Skeletal muscle satellite cell (primary cell): Measurements from ENCODE around the gene NLRC5.
"Not testable (repeated sequence)": the region's sequence is repeated elsewhere in the genome, so short reads cannot be mapped to it uniquely, and the experiment has no call there.

Source experiments
- H3K27me3 ChIP-seq: 2 replicates; pipeline ENCODE4 v1.7.0; 2013; ENCODE audit warnings: low read length; ENCODE audit not compliant: control insufficient read depth, insufficient read depth
- H3K36me3 ChIP-seq: 2 replicates; pipeline ENCODE4 v1.7.0; 2013; ENCODE audit warnings: mild to moderate bottlenecking, control low read depth, low read length; ENCODE audit not compliant: insufficient read depth
- H3K4me1 ChIP-seq: 2 replicates; pipeline ENCODE4 v1.7.0; 2013; ENCODE audit warnings: low read length; ENCODE audit not compliant: control insufficient read depth, insufficient read depth
- H3K4me2 ChIP-seq: 2 replicates; pipeline ENCODE4 v1.7.0; 2013; ENCODE audit warnings: mild to moderate bottlenecking, low read length
- H3K4me3 ChIP-seq: 2 replicates; pipeline ENCODE4 v1.7.0; 2013; ENCODE audit warnings: low read length
- H3K9ac ChIP-seq: 2 replicates; pipeline ENCODE4 v1.7.0; 2013; ENCODE audit warnings: mild to moderate bottlenecking, low read depth, low read length, moderate library complexity
- H3K9me3 ChIP-seq: replicated peaks from 2 replicates; pipeline ENCODE4 v1.7.0; 2013; ENCODE audit warnings: mild to moderate bottlenecking, control low read depth, low read length

NLRC5 gene

DNA sequence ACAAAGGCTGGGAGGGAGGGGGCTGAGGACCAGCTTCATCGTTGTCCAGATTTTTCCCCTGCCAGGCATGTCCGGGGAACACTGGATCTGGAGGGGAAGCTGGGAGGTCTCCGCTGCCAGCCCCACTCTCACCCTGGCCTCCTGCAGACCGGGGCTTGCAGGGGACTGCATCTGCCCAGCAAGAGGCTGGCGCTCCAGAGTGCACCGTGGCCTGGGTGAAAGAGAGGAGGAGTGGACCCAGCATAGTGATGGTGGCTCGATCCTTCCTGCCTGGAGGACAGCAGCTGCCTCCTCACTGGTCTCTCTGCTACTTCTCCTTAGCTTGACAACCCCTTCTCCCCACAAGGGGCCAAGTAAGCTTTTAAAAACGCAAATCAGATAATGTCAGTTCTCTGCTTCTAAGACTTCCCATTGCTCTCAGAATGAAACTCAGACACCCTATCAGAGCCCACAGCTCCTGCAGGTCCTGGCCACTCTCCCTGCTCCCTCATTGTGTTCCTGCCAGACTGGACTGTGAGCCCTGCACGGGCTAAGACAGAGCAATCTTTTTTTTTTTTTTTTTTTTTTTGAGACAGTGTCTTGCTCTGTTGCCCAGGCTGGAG is 118.1 kb downstream of the NLRC5 start:
- Histone ChIP-seq H3K4me3 (no peak overlapping the region), H3K4me2 (no peak overlapping the region), H3K4me1 (peaks cover 5% of the 10 kb centered on the region), H3K9ac (no peak overlapping the region), H3K9me3 (no peaks in the 10 kb centered on the region), H3K36me3 (no peaks in the 10 kb centered on the region), H3K27me3 (no peaks in the 10 kb centered on the region)

DNA sequence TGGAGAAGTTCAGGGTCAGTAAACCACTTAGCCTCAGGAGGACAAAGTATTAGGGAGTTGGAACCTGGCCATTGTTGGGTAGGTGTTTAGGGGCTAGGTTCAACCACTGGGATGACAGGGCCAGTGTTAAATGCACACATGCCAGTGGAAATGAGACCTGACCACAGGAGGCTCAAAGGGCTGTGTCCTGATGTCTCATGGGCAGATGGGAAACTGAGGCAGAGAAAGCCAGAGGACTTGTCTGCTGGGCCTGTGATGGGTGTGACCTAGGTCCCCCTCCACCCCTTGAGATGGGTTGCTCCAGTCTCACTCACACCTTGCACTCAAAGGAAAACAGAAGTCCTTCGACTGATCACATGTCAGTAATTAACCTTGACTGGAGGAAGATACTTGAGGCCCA is 119.1 kb downstream of the NLRC5 start:
- Histone ChIP-seq H3K9ac (no peak overlapping the region), H3K27me3 (no peaks in the 10 kb centered on the region), H3K9me3 (no peaks in the 10 kb centered on the region), H3K4me3 (no peak overlapping the region), H3K4me2 (no peak overlapping the region), H3K4me1 (peaks cover 15% of the 10 kb centered on the region), H3K36me3 (no peaks in the 10 kb centered on the region)

DNA sequence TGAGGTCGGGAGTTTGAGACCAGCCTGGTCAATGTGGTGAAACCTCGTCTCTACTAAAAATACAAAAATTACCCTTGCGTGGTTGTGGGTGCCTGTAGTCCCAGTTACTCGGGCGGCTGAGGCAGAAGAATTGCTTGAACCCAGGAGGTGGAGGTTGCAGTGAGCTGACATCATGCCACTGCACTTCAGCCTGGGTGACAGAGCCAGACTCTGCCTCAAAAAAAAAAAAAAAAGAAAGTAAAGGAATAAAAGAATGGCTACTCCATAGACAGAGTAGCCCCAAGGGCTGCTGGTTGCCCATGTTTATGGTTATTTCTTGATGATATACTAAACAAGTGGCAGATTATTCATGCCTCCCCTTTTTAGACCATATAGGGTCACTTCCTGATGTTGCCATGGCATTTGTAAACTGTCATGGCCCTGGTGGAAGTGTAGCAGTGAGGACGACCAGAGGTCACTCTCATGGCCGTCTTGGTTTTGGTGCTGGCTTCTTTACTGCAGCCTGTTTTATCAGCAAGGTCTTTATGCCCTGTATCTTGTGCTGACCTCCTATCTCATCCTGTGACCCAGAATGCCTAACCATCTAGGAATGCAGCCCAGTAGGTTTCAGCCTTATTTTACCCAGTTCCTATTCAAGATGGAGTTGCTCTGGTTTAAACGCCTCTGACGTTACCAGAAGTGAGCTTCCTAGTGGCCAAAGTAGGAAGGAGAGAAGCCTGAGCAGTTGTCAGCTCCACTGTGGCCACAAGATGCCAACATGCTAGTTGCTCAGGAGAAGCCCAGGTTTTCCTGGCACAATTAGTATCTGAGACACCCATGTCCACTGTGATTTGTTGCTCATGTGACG is 120.1 kb downstream of the NLRC5 start:
- H3K36me3 ChIP-seq, H3K9me3 ChIP-seq, H3K4me3 ChIP-seq, H3K4me2 ChIP-seq, H3K27me3 ChIP-seq, H3K9ac ChIP-seq: not testable (repeated sequence)
- peaks cover 15% of the 10 kb centered on the region for H3K4me1 ChIP-seq

DNA sequence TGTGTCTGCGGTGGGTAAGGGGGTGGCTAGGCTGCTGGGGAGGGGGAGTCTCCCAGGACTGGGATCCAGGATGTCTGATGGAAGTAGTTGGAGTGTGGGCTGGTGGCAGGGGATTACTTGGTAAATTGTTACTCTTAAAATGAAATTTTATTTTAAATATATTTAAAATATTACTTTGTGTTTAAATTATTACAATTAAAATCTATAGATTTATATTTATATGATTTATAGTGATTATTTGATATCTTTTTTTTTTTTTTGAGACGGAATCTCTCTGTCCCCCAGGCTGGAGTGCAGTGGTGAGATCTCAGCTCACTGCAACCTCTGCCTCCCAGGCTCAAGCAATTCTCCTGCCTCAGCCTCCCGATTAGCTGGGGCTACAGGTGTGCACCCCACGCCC is 121.6 kb downstream of the NLRC5 start:
- H3K36me3 ChIP-seq: no peaks in the 10 kb centered on the region
- no peak overlapping the region for H3K4me3 ChIP-seq
- H3K9me3 ChIP-seq: no peaks in the 10 kb centered on the region
- no peaks in the 10 kb centered on the region for H3K27me3 ChIP-seq
- no peak overlapping the region for H3K9ac ChIP-seq
- no peak overlapping the region for H3K4me2 ChIP-seq
- H3K4me1 ChIP-seq: peaks cover 15% of the 10 kb centered on the region

DNA sequence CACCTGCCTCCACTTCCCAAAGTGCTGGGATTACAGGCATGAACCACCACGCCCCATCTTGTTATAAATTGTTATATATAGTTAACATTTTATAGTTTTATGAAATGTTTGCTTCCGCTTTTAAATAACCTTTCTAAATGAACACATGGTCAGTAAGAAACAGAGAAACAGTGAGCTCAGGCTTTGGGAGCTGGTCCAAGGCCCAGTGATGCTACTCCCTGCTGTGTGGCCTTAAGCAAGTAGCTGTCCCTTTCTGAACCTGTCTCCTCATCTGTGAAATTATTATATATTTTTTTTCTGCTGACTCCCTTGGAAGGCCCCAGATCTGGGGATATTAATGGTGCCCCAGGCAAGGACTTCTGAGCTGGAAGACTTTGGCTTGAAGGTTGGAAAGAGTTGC is 122.1 kb downstream of the NLRC5 start:
- no peak overlapping the region for H3K4me2 ChIP-seq
- no peaks in the 10 kb centered on the region for H3K9me3 ChIP-seq
- H3K4me3 ChIP-seq: no peak overlapping the region
- H3K27me3 ChIP-seq: no peaks in the 10 kb centered on the region
- H3K9ac ChIP-seq: no peak overlapping the region
- H3K4me1 ChIP-seq: peaks cover 15% of the 10 kb centered on the region
- no peaks in the 10 kb centered on the region for H3K36me3 ChIP-seq

DNA sequence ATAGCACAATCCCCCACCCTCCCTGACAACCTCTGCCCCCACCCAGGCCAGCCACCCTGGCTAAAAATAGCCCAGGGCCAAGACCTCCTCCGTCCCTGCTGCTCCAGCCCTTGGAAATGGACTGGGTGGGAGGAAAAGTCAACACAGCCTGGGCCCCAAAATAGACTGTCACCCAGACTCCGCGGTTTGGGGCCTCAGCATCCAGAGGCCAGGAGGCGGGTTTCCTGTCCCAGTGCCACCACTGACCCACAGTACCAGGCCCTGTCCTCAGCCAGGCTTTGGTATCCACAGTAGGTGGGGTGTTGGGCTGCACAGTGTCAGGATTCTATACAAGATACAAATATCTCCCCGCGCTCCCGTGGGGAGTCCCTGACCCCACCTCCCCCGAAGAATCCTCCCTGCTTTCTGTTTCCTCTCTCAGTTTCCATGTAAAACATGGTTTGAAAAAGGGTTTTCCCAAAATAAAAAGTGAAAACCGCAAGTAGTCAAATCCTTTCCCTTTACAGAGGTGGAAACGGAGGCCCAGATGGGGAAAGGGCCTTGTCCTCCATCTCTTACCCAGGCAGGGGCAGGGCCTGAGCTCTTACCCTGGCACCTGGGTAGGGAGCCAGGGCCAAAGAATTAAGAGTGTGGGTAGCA is 123.2 kb downstream of the NLRC5 start:
- H3K36me3 ChIP-seq: no peaks in the 10 kb centered on the region
- no peaks in the 10 kb centered on the region for H3K27me3 ChIP-seq
- H3K4me1 ChIP-seq: peaks cover 12% of the 10 kb centered on the region
- H3K9ac ChIP-seq: no peak overlapping the region
- no peaks in the 10 kb centered on the region for H3K9me3 ChIP-seq
- H3K4me2 ChIP-seq: no peak overlapping the region
- H3K4me3 ChIP-seq: no peak overlapping the region

DNA sequence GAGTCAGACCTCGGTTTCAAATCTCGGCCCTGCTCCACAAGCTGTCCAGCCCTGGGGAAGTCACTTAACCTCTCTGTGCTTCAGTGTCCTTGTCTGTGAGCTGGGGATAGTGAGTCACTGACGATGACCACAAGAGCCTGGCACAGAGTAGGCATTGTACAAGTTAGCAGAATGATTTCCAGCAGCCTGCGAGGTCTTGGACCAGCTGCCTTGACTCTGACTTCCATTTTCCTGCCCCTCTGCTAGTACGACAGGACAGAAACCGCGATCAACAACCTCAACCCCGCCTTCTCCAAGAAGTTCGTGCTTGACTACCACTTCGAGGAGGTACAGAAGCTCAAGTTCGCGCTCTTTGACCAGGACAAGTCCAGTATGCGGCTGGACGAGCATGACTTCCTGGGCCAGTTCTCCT is 123.7 kb downstream of the NLRC5 start:
- Histone ChIP-seq H3K27me3 (no peaks in the 10 kb centered on the region), H3K9me3 (no peaks in the 10 kb centered on the region), H3K4me2 (no peak overlapping the region), H3K4me3 (no peak overlapping the region), H3K9ac (no peak overlapping the region), H3K36me3 (no peaks in the 10 kb centered on the region), H3K4me1 (peaks cover 12% of the 10 kb centered on the region)

DNA sequence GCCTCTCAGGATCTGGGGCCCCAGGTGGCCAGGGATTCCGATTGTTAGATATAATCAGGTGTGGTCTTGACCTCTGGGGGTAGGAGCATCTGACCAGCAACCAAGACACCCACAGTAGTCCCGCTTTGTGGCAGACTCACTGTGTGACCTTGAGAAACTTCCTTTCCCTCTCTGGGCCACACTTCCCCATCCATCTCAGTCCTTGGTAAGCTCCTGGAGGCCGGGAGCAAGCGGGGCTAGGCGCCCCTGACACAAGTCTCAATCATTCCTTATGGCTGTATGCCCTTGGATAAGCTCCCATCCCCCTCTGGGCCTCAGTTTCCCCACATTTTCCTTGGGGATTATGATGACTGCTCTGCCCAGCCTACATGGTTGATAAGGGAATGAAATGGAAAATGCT is 124.3 kb downstream of the NLRC5 start:
- Histone ChIP-seq H3K27me3 (no peaks in the 10 kb centered on the region), H3K9ac (no peak overlapping the region), H3K4me3 (no peak overlapping the region), H3K4me2 (no peak overlapping the region), H3K36me3 (no peaks in the 10 kb centered on the region), H3K4me1 (peaks cover 12% of the 10 kb centered on the region), H3K9me3 (no peaks in the 10 kb centered on the region)

DNA sequence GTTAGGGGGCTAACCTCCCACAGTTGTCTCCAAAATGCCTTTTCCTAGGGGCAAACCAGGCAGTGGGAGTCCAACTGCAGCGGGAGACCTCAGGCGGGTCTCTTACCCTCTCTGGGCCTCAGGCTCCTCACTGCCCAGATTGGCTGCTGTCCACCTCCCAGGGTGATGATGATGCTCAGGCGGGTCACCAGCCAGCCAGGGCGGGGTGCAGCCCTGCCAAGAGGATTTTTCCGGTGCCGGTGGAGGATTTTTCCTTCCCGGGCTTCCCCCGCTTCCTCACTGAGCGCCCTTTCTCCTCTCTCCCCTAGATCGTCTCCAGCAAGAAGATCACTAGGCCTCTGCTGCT is 125.8 kb downstream of the NLRC5 start:
- Histone ChIP-seq H3K4me3 (no peak overlapping the region), H3K9ac (no peak overlapping the region), H3K4me1 (peaks cover 12% of the 10 kb centered on the region), H3K27me3 (no peaks in the 10 kb centered on the region), H3K9me3 (no peaks in the 10 kb centered on the region), H3K36me3 (no peaks in the 10 kb centered on the region), H3K4me2 (no peak overlapping the region)

DNA sequence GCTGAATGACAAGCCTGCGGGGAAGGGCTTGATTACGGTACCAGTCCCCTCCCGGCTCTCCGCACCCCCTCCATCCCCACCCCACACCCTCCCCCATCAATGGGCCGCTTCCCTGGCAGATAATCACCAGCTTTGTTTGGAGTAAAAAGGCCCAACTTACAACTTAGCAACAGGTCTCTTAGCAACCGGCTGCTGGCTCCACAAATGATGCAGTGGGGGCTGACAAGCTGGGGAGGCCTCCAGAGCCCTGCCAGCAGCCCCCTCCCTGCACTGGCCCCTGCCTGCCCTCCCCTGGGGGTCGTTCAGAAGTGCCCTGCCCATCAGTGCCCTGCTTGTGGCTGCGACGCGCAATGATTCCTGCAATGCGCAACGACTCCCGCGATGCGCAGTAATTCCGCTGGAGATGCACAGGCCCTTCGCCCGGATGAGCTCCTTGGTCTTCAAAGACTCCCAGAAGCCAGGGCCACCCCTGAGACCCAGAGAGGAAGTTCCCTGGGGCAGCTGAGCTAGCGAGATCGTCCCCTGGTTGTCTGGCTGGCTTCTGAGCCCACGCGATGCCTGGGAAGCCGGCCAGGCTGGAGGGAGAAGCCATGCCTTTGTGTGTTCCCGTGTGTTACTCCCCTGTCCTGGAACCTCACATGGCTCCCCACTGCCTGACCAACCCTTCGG is 126.3 kb downstream of the NLRC5 start:
- Histone ChIP-seq H3K4me3 (no peak overlapping the region), H3K36me3 (no peaks in the 10 kb centered on the region), H3K27me3 (no peaks in the 10 kb centered on the region), H3K4me2 (no peak overlapping the region), H3K4me1 (peaks cover 12% of the 10 kb centered on the region), H3K9ac (no peak overlapping the region), H3K9me3 (no peaks in the 10 kb centered on the region)

DNA sequence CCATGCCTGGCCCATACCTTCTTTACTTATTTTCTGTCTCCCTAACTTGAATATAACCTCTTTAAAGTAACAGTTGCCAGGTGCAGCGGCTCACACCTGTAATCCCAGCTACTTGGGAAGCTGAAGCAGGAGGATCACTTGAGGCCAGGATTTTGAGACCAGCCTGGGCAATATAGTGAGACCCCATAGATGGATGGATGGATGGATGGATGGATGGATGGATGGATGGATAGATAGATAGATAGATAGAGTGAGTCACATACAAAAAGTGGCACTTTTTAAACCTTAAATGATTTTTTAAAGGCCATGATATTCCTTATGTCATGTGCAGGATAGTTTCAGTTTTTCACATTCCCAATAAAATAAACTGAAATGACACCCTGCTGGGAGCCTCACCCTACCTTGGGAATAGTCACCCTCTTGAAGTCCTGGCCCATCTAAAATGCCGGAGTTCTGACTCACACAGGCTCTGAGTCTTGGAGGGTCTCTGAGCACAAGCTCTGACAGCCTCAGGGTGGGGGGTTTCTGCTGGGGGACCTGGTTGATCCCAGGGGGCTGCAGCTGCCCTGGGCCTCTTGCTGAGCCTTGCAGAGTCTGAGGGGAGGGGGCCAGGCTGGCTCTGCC is 129.2 kb downstream of the NLRC5 start:
- Histone ChIP-seq H3K4me2 (no peak overlapping the region), H3K9me3 (no peaks in the 10 kb centered on the region), H3K9ac (no peak overlapping the region), H3K4me1 (no peaks in the 10 kb centered on the region), H3K4me3 (no peak overlapping the region), H3K27me3 (no peaks in the 10 kb centered on the region), H3K36me3 (no peaks in the 10 kb centered on the region)
